HPDE6-E6E7 (cell line): Measurements from ENCODE around the gene SMAD6.

ENCODE experiments used
- DNase-seq: peaks from one replicate; pipeline ENCODE4 v3.0.0; 2011; ENCODE audit warnings: missing footprints; ENCODE audit errors: extremely low spot score

SMAD6 gene

DNA sequence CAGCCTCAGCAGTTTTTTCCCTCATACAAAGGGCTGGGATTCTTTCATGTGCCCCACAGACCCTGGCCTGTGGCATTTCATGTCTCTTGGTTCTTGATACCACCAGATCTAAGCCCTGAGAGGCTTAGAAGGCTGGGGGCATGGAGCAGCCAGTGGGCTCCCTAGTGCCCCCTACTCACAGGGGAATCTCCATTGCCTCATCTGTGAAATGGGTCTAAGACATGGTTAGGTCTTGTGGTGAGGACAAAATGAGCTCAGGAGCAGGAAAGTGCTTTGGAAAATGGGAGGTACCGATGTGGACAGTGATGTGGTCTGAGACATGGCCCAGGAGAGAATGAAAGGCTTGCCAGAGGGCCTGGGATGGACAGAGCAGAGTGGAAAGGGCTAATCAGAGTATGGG is 94.3 kb downstream of the SMAD6 start:
- DNase-seq, result no peak

- DNase-seq, result no peak
Measured at GRCh38 chr15:66797921-66798320, 95.9 kb downstream of the SMAD6 start.

DNA sequence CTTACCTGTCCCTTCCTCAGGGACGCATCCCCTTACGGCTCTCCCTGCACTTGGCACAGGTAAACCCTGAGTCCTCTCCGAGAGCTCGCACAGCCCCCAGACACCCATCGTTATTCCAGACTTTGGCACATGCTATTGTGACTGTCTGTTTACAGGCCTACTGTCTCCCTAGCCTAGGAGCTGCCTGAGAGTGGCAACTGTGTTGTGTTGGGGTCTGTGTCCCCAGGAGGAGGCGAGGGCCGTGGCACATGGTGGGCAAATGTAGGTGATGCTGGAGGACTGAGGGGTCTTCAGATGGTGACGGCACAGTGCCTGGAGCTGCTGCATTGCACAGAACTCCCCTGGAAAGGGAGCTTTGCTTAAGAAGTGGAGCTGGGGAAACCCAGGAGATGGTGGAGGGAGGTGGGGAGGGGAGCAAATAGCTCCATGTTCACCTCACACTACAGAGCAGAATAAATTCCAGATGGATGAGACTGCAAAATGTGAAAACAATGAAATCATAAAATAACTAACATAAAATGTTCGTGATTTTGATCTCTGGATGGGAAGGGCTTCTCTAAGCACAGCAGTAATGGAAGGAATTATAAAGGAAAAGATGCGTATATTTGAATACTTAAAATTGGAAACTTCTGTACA is 96.5 kb downstream of the SMAD6 start:
- no peak for DNase-seq

GRCh38 chr15:66799242-66799641 is 97.2 kb downstream of the SMAD6 start:
- no peak for DNase-seq

- no peak for DNase-seq
Measured at GRCh38 chr15:66800584-66801235, 98.7 kb downstream of the SMAD6 start.

GRCh38 chr15:66801266-66801665 is 99.2 kb downstream of the SMAD6 start:
- no peak for DNase-seq

DNA sequence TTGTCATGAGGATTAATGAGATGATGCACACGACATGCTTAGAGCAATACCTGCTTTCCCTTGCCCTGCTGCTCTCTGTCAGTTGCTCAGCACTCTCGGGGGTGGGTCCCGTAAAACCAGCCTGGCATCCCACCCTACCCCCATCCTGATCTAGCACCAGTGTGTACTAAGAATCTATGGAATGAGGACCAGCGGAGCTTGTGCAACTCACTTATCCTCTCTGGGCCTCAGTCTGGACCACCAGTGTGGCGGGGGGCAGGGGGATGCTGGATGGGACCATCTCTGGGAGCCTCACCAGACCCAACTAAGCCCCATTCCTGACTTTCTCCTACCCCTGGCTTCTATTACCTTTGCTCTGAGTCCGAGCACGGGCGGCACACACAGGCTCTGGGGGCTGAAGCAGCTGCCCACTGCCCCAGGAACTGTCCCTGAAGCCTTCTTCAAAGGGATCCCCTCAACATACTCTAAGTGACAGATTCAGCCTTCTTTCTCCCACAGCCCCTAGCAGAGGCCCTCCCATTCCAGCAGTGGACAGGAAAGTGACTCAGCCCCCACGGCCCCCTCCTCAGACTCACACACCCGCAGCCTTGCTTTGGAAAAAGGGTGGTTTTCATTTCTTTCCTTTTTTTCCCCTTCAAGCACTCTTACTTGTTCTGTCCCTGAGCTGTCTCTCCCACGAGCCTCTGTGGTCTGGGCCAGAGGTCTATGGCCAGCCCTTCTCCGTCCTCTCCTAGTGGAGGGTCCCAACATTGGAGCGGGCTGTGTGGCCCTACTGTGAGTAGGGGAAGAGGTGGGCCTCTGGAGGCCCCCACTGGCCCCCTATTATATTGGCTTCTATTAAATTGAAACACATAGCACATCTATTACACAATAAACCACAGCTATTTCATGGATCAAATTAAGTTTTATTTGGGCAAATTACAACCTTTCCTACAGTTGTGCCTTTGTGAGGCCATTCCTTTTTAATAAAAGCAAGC is 100.3 kb downstream of the SMAD6 start:
- no peak for DNase-seq

- peak; percentile 95 for DNase-seq
Measured at GRCh38 chr15:66803182-66803729, 101.2 kb downstream of the SMAD6 start.

DNA sequence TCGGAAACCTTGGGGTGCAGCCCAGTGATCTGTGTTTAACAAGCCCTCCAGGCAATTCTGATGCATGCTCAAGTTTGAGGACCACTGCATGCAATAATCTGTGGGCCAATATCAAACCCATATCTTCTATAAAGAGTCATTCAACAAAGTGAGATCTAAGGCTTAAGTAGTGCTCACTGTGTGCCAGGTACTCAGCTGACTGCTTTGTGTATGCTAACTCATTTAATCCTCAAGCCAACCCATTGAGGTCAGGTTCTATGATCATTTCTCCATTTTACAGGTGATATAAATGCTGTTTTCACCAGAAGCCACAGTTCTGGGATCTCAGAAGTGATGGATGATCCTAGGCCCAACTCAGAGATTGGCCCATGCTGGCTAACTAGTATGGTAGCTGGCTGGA is 101.7 kb downstream of the SMAD6 start:
- no peak for DNase-seq

- DNase-seq, result no peak
Measured at GRCh38 chr15:66805202-66805885, 103.3 kb downstream of the SMAD6 start.

DNA sequence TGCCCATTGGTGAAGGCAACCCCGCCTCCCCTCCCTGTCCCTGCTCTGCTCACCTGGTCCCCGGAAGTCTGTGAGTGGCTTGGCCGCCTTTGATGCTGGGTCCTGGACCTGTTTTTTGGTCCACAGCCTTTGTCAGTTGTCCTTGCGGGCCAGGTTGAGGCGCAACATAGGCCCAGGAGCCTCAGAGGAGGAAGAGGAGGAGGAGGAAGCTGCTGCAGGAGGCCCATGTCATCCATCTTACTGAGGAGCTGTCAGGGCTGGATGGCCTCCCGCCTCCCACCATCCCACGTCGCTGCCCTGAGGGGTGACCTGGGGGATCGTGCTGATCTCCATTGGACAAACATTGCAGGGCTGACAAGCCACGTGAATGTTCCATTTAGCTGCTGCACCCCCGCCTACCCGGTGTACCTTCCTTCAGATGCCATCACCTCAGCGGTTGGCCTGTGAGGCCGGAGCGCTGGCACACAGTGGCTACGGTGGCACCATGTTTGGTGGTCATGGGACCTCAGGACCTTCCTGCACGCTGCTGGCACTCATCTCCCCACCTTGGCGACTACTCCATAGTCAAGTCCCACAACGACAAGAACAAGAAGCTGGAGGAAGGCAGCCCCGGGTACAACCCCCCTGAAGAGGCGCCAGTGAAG is 106.3 kb downstream of the SMAD6 start:
- no peak for DNase-seq

GRCh38 chr15:66809664-66810063 is 107.6 kb downstream of the SMAD6 start:
- DNase-seq, result no peak

GRCh38 chr15:66815318-66815717 is 113.3 kb downstream of the SMAD6 start:
- no peak for DNase-seq

GRCh38 chr15:66816201-66816600 is 114.2 kb downstream of the SMAD6 start:
- DNase-seq, result no peak

- DNase-seq, result no peak
Measured at GRCh38 chr15:66819084-66819483, 117.0 kb downstream of the SMAD6 start.

DNA sequence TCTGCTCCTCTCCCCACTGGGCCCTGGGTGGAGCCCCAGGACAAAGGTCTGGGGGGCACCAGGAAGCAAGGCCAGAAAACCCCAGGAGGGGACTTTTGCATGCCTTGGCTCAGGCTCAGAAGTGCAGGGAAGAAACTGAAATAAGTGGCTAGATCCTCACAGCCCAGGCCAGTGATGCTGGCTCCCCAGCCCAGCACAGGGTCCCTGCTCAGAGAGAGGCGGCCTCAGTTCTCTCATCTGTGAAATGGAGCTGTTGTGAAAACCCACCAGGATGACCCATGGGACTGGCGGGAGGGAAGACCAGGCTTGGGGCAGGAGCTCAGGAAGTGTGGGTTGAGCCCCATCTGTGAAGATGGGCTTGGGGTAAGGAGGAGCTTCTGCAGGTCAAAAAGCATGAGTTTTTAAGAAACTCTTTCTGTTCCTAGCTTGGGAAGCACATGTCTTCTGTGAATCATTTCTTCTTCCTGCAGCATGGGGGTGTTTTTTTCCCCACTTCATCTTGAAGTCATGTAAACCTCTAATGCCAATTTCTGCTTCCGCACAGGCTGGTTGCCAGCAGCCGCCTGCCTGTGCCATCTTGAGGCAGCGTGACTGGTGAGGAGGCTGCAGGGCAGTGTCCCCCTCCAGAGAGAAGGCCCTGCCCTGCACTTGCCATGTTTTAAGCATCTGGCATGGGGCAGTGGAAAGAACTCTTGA is 118.6 kb downstream of the SMAD6 start:
- DNase-seq, result no peak

DNA sequence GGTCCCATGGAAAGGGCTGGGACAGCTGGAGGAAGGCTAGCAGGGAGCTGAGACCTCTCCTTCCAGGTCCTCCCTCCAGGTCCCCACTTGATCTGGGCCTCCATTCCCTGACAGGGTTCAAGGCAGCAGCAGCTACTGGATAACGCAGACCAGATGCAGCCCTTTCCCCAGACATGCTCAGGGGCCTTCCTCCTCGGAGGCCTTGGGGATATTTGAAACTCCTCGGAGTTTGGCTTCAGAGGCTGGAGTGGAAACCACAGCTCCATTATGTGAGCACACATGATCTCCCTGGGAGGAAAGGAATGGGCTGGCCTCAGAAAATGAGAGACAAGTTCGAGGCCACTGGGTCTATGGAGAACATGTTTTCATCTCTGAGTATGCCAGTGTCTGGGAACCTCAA is 119.3 kb downstream of the SMAD6 start:
- no peak for DNase-seq

DNA sequence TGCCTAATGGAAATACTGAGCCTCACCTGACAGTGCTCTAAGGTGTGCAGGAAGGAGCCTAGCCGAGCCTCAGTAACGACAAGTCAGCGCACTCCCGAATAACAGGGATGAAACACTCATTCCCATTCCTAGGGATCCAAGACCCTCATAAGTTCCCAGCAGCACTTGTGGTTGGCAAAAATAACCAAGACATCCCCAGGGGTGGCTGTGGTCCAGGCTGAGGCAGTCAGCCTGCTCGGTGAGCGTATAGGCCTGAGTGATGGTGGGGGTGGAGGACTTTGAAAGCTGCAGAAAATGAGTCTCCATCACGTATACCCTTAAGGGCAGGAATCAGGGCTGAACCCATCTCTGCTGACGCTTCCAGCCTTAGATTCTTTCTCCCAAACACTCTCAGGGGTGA is 120.1 kb downstream of the SMAD6 start:
- DNase-seq, result no peak

- DNase-seq, result no peak
Measured at GRCh38 chr15:66822576-66822975, 120.5 kb downstream of the SMAD6 start.

DNA sequence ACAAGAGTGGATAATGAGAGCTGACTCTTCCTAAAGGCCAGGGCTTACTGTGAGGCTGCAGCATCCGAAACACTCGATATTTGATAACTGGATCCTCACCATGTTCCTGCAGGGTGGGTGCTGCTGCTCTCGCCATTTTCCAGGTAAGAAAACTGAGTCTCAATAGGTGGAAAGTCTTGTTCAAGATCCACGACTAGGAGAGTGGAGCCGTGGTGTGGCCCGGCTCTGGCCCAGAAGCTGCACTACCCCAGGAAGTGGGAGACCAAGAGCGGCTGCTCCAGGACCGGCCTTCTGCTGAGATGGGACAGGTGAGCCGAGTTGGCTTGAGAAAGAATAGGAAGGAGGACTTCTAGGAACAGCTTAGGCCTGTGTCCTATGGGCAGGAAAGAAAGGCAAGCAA is 121.6 kb downstream of the SMAD6 start:
- no peak for DNase-seq

DNA sequence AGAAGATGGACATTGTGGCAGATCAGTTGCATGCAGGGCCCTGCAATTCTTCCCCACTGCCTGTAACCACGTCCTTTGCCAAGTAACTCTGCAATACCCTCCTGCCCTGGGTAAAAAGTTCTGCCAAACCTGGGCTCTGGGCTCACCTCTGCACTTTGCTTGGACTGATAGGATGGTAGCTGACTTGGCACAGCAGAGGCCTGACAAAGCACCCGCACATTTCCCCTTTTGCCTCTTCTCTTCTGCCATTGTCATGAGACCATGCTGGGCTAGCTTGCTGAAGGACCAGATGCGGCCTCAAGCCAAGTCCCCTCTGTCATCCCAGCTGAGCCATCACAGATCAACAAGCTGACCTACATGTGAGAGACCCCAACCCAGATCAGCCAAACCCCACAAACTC is 122.4 kb downstream of the SMAD6 start:
- no peak for DNase-seq
